ENCODE data around the gene GPR39.

Gene GPR39

DNA sequence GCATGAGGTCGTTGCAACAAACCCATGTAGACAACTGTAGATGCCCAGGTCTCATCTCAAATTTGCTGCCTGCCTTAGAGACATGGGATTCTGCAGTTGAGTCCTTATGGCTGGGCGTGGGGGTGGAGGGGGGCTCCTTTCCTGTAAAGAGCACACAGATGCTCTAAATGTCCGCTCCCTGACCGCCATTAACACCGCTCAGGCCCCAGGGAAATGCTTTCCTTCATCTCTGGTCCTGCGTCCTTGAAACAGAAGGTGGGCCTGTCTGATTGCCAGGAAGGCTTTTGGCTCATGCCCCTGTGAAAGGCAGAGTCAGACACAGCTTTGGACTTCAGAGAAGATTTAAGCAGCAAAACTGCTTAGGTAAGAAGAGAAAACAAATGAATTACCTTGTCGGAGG is 25.7 kb downstream of the GPR39 start:
- no peak for DNase-seq (ENCODE audit: low spot score)
- FAIRE-seq = no peak

DNA sequence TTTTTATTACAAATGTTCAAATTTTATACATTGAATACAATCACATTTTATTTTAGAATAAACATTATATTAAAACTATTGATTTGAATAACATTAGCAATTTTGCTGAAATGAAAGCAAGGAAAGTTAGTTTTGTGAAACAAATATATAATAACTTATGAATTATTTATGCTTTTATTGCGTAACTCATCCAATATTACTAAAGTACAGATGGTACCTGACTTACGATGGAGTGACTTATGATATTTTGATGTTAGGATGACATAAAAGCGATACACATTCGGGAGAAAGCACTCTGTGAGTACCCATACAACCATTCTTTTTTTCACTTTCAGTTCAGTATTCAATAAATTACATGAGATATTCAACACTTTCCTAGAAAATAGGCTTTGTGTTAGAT is 26.5 kb downstream of the GPR39 start:
- FAIRE-seq = no peak
- no peak for DNase-seq (ENCODE audit: low spot score)

DNA sequence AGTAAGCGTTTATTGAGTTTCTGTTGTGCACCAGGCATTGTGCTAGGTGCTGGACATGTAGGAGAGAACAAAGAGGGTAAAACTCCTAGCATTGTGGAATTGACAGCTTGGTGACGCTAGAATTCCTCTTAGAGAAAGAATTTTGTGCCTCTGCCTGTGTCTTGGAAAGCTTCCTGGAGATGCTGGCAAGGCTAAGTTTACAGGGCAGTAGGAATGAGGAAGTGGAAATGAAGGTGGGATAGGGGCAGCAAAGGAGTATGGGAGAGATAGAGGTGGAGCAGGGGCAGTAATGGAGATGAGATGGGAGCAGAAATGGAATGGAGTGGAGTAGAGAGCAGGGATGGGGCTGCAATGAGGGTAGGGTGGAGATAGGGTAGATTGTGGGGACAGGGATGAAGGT is 29.8 kb downstream of the GPR39 start:
- FAIRE-seq (no peak), DNase-seq (ENCODE audit: low spot score) (no peak)

DNA sequence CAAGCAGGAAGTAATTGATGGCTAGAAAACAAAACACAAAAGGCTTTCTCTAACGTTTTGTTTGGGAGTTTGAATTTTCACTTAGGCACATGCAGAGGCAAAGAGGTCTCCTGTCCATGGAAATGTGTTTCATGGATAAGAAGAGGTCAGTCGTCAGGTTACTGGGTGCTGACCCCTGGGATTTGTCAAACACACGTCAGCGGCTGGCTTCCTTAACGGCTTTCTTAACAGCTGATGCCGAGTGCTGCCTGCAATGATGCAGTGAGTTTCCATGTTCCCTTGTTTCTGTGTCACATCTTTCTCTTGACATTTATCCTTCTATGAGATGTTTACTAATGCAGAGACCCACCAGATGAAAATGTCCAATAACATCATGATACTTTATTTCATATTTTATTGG is 31.7 kb downstream of the GPR39 start:
- DNase-seq (ENCODE audit: low spot score) = no peak
- no peak for FAIRE-seq

DNA sequence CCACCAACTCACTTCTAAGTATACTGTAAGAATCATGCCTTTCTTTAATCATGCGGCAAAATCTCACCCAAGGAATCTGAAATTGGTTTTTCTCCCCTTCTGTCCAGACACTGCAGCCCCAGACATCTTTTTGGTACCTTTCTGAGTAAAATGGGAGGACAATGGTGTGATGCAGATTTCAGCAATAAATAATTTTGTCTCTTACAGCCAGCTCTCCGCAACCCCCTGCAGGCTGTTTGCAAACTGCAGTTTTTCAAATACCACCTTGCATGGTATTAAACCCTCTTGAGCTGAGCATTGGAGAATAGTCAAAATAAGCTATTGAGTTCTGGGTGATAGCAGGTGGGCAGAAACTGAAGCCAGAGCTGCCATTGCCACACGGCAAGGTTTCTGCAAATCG is 32.2 kb downstream of the GPR39 start:
- DNase-seq (ENCODE audit: low spot score) = no peak
- no peak for FAIRE-seq

DNA sequence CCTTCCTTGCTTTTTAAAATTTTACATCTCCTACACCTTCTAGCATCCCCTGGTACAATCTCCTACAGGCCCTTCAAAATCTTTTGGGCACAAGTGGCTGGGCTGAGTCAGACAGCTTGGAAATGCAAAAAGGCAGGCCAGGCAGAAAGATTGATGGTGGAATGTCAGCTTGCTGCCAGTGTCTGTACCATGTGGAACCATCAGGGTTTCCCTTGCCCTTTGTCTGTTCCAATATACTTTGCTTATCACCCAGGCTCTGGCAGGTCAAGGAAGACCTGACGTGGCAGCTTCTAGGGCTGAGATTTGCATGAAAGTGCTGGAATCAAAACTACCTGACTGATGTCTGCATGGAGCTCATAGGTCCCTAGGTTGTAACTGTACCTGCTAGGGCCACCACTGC is 33.3 kb downstream of the GPR39 start:
- FAIRE-seq (no peak), DNase-seq (ENCODE audit: low spot score) (no peak)

DNA sequence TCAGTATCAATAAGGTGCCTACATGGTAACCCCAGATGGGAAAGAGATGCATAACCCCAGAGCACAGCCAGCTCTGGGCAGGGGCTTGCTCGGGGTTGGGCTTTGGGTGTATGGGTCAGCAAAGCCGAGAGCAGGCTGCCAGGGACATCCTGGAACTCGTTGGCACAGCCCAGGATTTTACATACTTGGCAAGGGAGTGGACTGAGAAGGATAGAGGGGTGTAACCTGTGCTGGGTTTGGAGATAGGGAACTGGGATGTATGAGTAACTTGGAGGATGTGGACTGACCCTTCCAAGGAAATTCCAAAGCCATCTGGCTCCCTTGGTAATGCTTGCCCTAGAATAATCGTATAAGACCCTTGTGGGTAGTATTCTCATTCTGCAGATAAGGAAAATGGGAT is 44.2 kb downstream of the GPR39 start:
- FAIRE-seq (no peak), DNase-seq (ENCODE audit: low spot score) (no peak)

DNA sequence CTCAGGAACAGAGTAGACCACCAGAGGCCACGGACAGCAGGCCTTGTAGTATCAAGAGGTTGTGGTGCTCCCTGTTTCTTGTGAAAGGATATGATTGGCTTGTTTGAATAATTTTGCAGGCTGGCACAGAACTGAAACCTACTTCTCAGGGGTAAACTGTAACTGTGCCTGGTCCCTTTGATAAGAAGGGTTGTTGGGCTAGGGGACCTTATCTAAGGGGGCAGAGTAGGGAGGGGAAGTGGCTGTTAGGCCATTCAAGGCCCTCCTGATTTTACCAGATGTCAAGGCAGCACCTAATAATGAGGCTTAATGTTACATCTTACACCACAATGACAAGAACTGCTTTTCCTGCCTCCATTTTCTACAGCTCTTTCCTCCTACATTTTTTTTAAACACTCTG is 45.6 kb downstream of the GPR39 start:
- no peak for DNase-seq (ENCODE audit: low spot score)

DNA sequence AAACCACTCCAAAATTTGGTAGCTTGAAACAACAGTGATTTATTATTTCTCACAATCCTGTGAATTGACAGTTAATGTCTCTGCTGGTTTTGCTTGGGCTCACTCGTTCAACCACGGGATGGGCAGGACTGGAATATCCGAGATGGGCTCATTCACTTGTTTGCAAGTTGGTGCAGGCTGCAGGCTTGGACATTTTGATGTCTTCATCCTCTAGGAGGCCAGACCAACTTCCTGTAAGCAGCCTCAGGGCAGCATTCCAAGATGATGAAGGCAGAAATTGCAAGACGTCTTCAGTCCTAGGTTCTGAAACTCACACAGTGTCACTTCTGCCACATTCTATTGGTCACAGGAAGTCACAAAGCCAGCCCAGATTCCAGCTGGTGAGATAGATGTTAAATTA is 47.1 kb downstream of the GPR39 start:
- FAIRE-seq = no peak
- DNase-seq (ENCODE audit: low spot score) = no peak

More for the DNA sequence above, 45.6 kb downstream of the GPR39 start:
- FAIRE-seq = no peak

DNA sequence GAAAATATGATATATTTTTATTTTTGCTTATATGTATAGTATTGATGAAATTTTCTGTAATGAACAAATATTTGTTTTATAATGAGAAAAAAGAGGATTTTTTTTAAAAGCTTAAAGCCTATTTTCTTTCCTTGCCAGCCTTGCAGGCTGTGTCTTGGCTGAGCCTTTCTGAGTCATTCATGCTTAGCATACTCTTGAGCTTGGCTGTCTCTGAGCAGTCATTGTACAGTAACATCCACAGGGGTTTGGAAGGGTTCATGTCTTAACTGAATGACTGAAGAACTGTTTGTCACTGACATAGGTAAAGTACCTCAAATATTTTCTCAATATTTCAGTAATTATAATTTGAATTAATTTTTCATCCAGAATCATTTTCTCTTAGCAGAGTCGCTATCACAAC is 49.3 kb downstream of the GPR39 start:
- no peak for FAIRE-seq
- no peak for DNase-seq (ENCODE audit: low spot score)

DNA sequence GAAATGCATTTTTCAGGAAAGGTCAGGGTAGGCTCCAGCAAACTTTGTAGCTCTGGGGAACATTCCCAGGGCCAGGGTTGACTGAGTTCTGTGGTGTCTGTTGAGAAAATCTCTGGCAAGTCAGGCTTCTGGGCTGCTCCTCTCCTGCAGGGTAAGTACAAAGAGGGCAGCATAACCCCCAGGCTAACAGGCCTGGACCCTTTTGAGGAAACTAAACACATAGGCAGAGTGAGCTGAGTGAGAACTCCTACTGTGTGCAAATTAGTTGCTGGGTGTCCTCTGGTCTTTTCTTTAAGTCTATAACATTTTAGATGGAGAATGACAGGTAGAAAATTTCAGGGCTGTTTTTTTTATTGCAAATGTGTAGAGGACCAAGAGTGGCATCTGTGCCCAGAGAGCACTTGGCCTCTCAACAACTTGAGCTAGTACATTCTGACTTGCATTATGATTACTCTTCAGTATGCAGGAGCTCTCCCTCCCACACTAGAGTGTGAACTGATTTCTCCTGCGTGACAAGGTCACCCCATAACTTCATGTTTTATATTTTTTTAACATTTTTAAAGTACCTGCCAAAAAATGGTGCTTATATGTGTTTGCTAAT is 49.9 kb downstream of the GPR39 start:
- no peak for DNase-seq (ENCODE audit: low spot score)
- FAIRE-seq = no peak

DNA sequence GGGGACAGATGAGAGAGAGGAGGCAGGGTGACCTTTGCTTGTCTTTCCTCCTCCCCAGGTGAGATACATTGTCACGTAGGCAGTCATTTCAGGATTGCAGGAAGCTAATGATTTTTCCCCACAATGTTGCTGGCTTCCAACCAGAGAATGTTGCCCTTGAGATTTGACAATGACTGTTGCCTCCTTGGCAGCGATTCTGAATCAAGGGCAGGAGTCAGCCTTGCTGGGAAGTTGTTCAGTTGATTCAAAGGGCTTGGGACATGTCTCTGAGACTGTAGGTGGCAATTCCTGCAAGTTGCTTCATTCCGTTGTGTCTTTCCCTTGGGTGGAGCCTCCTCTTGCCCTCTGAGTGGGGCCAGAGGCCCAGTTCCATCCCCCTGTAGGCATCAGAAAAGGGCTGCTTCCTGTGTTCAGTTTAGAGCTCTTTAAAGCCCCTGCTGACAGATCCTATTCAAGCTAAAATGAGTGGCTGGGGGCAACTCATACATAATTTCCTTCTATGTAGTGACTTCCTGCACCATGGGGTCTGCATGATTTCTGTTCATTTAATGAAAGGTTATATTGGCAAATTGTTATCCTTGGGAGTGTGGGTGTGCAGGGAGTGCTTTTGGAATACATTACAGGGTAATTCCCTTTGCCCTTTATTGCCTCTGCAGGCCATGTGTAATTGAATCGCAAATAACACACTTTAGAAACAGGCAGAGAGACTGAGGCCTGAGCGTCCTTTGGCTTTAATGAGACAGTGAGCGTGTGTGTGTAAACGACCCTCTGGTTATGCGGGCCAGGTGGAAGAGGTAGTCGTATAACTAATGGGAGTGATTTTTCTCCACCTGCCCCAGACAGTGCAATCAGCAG is 52.4 kb downstream of the GPR39 start:
- no peak for FAIRE-seq
- no peak for DNase-seq (ENCODE audit: low spot score)

DNA sequence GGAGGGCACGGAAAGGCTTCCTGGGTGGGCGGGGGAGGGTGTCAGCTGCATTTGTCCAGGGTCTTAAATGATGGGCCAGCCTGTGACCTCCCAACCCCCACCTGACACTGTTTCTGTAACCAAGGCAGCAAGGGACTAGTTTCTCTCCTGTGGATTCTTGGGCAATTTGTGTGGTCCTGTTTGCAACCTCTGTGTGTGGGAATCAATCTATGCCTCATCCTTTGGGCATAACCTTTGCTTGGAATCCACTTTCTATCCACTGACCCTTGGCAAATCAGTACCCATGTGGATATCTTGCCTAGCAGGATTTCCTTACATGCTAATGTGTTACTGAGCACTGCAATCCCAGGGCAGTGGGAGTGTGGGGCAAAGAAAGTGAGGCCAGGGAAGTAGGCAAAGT is 54.1 kb downstream of the GPR39 start:
- FAIRE-seq = no peak
- no peak for DNase-seq (ENCODE audit: low spot score)

DNA sequence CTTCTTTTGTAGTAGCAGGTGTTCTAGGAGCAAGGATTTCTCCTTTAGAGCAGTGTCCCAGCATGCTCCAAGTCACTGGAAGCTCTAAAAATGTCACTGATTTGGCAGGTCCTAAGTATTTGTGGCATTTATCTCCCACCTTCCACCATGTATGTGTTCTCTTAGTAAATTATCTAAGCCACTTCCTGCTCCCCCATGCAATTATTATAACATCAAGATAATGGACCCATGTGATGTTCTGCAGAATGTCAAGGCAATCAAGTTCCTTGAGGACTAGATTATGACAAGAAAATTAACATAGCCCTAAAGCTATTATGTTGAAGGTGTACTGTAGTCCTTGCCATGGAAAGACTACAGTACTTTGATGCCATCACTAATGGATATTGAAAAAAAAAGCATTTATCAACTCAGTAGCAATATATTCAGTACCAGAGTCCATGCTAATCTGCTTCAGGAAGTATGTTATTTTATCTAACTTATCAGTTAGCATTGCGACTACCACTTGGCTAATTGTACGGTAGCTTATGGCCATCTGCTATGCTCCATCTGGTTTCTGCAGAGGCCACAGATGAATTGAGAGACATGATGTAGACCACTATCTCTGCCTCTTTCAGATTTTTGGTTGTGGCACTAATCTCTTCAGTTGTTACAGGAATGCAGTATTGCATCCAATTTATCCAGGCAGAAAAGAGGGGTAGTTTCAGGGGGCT is 56.7 kb downstream of the GPR39 start:
- FAIRE-seq = no peak

DNA sequence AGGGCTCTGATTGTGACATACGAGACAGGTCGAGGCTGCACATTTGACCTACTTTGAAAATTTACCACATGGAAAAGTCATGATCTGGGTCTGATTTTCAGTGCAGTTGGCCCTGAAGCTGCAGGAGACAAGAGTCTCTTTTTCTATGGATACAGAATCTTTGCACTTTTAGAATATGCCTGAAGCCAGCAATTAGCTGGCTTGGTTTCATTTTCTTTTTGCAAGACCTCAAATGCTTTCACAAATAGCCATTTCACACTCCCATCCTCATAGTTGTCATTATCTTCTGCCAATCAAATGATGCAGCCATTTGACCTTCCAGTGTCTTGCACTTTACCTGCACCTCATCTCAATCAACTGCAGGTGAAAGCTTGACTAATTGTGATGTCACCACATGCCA is 59.0 kb downstream of the GPR39 start:
- FAIRE-seq = no peak
- DNase-seq (ENCODE audit: low spot score) = no peak

More for the DNA sequence above, 56.7 kb downstream of the GPR39 start:
- DNase-seq (ENCODE audit: low spot score) = no peak

DNA sequence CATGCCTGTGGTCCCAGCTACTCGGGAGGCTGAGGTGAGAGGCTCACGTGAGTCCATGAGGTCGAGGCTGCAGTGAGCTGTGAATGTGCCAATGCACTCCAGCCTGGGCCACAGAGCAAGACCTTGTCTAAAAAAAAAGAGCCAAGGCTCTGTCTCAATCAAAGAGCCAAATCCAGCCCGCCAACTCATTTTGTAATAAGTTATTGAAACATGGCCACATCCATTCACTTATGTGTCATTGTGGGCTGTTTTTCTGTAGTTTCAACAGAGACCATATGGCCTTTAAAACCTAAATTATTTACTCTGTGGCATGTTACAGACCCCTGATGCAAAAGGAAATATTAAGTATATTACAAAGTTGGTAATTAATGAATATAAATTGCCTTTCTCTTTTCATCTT is 60.8 kb downstream of the GPR39 start:
- no peak for DNase-seq (ENCODE audit: low spot score)
- no peak for FAIRE-seq

DNA sequence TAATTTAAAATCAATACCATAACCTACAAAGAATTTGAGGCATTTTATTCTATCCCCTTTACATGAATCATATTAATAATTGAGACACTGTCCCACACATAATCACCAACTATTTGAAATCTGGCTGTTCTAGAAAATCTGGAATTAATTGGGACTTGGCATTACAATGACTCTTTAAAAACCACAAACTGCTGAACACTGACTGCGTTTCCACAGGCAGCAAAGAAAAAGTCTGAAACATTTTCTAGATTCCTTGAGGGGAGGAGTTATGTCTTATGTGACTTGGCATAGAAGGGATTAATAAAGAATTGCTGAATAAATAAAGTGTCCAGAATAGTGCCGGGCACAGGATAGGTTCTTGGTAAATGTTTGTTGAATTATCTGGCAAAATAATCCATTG is 61.4 kb downstream of the GPR39 start:
- DNase-seq (ENCODE audit: low spot score) (no peak), FAIRE-seq (no peak)

DNA sequence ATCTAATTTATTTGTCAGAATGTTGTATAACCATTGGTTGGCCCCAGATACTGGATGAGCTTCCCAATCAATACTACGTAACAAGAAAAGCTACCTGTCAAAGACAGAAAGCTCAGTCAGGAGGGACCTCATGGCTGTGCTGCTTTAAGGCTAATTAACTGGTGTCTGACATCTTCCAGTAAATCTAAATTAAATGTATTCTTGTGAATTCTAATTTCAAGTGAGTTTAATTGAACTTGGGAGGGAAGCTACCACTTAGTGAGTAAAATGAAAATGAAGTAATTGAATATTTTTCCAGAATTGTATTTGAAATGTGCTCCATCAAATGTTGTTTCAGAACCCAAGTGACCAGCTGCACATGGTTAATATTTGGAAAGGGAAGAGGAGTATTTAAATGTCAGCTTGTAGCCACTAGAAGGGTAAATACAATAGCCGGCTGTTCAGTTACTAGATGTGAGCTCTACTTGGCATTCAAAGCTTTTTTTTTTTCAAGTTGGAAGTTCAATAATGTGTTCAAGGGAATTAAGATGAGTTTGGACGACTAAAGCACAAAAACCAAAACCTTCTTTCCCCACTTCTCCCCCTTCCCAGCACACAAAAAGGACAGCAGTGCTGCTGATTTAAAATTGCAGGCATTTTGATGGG is 62.0 kb downstream of the GPR39 start:
- DNase-seq (ENCODE audit: low spot score) (no peak), FAIRE-seq (no peak)

DNA sequence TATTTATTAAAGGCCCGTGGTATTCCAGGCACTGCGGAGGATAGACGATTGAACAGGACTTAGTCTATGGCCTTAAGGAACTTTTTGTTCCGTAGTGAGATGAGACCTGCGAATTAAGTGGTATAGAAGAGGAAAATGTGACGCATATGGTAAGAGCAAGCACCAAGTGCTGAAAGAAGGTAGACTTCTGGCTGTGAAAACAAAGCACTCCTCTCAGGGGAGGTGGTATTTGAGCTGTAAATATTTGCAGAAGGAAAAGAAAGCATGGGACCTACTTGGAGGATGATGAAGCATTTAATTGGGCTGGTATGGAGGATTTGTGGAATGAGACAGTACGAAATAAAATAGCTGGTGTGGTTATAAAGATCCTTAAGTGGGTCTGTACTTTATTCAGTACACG is 62.5 kb downstream of the GPR39 start:
- FAIRE-seq (no peak), DNase-seq (ENCODE audit: low spot score) (no peak)

DNA sequence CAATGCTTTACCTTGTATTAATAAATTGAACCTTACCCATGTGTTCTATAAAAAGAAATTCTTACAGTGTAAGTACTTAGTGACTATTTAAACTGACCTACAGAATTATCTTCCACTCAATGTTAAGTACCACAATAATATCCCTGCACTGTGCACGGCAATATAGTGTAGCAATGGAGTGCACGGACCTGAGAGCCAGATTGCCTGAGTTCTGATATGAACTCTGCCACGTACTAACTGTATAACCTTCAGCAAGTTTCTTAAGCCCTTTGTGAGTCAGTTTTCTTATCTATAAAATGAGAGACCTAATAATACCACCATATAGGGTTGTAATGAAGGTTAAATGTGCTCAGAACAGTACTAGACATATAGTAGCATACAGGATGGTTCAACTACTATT is 66.2 kb downstream of the GPR39 start:
- no peak for FAIRE-seq
- DNase-seq (ENCODE audit: low spot score) = no peak

DNA sequence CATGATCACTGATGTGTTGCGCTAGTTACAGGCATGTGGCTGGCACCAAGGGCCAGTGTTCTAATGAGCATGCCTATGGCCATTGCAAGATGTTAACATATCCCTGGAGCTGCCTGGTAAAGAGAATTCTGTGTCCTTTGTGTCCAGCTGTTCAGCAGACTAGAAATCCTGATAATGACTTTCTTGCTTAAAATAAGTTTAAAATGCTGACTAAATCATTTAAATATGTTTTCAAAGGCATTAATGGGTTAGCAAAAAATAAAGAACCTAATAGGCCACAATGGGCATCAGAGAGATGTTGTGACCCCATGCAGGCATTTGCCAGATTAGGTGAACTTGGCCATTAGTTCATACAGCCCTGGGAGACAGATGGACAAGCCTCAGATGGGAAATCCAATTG is 67.5 kb downstream of the GPR39 start:
- DNase-seq (ENCODE audit: low spot score) (no peak), FAIRE-seq (no peak)

DNA sequence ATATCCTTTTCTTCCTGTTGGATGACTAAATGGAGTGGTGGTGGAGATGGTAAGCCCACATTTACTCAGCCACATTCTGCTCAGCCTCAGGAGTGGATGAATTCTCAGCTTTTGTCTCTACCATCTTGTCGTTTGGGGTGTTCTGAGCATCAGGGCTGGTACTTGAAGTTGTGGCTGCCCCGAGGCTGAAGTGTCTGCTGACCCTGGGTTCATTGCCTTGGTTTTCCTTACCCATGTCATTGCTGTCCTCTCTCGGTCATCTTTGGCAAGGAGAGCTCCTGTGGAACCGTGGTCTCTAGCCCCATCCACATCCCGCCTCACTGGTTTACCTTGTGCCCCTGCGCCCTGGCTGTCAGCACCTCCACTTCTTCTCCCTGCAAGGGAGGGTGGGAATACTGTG is 71.9 kb downstream of the GPR39 start:
- no peak for FAIRE-seq
- no peak for DNase-seq (ENCODE audit: low spot score)
